ENCODE results near the gene FAM174C. TPM values are rescaled to one million over a fixed set of nuclear protein-coding genes. Genes with fewer than 3 reads are reported as not detected.
A peak's percentile ranks its signal among the peaks of the same experiment; 100 is the strongest.

FAM174C gene
- polyA plus RNA-seq, 1 of the 3 experiments (the other 2 are of a cell fraction): 78.0 TPM

GRCh38 chr19:1294688-1295087, 19.4 kb downstream of the FAM174C start:
- DNase-seq: no peak
- ChIA-PET POLR2A (no interaction called here), CTCF (no interaction called here)
- Histone ChIP-seq H2AFZ (ENCODE audit: low read depth) (no peak overlapping the region), H3K4me1 (ENCODE audit: control insufficient read depth in 1 of 2, insufficient read depth in 2 of 2, low read depth in 1 of 2, low read length in 1 of 2) (no peaks in the 10 kb centered on the region), H3K27me3 (ENCODE audit: insufficient read depth) (no peaks in the 10 kb centered on the region), H3K9me3 (no peaks in the 10 kb centered on the region), H3K9me2 (no peaks in the 10 kb centered on the region), H3K4me2 (no peak overlapping the region), H3K9ac (no peak overlapping the region), H3F3A (replicated peaks; ENCODE audit: insufficient read depth) (no peaks in the 10 kb centered on the region), H4K20me1 (ENCODE audit: insufficient read depth) (no peaks in the 10 kb centered on the region), H3K79me2 (ENCODE audit: insufficient read depth) (no peaks in the 10 kb centered on the region), H3K27ac (ENCODE audit: low read depth in 2 of 2, low read length in 1 of 2) (no peak overlapping the region), H3K36me3 (replicated peaks in 1 of 2; ENCODE audit: control insufficient read depth in 1 of 2, insufficient read depth in 2 of 2, low read length in 1 of 2) (no peaks in the 10 kb centered on the region), H3K4me3 (ENCODE audit: low read depth in 2 of 2, low read length in 1 of 2) (no peak overlapping the region)
- TF ChIP-seq ELF1 (IDR thresholded peaks at IDR 0.05) (no peak), MEF2A (IDR thresholded peaks at IDR 0.05; ENCODE audit: borderline replicate concordance, low read depth) (no peak), SMC3 (IDR thresholded peaks at IDR 0.05; ENCODE audit: low read depth, low read length) (no peak), FOXJ3 (CRISPR knock-in tag; IDR thresholded peaks at IDR 0.05) (no peak), TEAD4 (IDR thresholded peaks at IDR 0.05; ENCODE audit: borderline replicate concordance, insufficient read depth) (no peak), GATA2 (CRISPR knock-in tag; IDR thresholded peaks at IDR 0.05) (no peak)
- 74% methylated on average over 9 of the region's 14 CpGs for WGBS (ENCODE audit: low lambda C conversion rate)

- Histone ChIP-seq H3K27me3 (ENCODE audit: insufficient read depth) (no peaks in the 10 kb centered on the region), H3F3A (replicated peaks; ENCODE audit: insufficient read depth) (no peaks in the 10 kb centered on the region), H3K4me1 (ENCODE audit: control insufficient read depth in 1 of 2, insufficient read depth in 2 of 2, low read depth in 1 of 2, low read length in 1 of 2) (no peaks in the 10 kb centered on the region), H3K27ac (ENCODE audit: low read depth in 2 of 2, low read length in 1 of 2) (no peak overlapping the region), H2AFZ (ENCODE audit: low read depth) (no peak overlapping the region), H3K4me2 (no peak overlapping the region), H3K4me3 (ENCODE audit: low read depth in 2 of 2, low read length in 1 of 2) (no peak overlapping the region), H3K36me3 (replicated peaks in 1 of 2; ENCODE audit: control insufficient read depth in 1 of 2, insufficient read depth in 2 of 2, low read length in 1 of 2) (no peaks in the 10 kb centered on the region), H3K9me3 (no peaks in the 10 kb centered on the region), H4K20me1 (ENCODE audit: insufficient read depth) (no peaks in the 10 kb centered on the region), H3K79me2 (ENCODE audit: insufficient read depth) (no peaks in the 10 kb centered on the region), H3K9me2 (no peaks in the 10 kb centered on the region), H3K9ac (no peak overlapping the region)
- TF ChIP-seq RFX5 (IDR thresholded peaks at IDR 0.05; ENCODE audit: low read length) (no peak), RXRA (IDR thresholded peaks at IDR 0.05; ENCODE audit: borderline replicate concordance, low read depth) (no peak), POLR2AphosphoS5 (IDR thresholded peaks at IDR 0.05; ENCODE audit: low read depth, low read length) (no peak), CHD2 (IDR thresholded peaks at IDR 0.05; ENCODE audit: low read length, partially characterized antibody) (no peak), GATA2 (CRISPR knock-in tag; IDR thresholded peaks at IDR 0.05) (no peak), TCF12 (IDR thresholded peaks at IDR 0.05) (no peak), SIN3A (IDR thresholded peaks at IDR 0.05; ENCODE audit: borderline replicate concordance, low read depth, low read length) (no peak), GABPA (IDR thresholded peaks at IDR 0.05; ENCODE audit: low read depth) (no peak), RCOR1 (IDR thresholded peaks at IDR 0.05; ENCODE audit: low read length) (no peak), TEAD4 (IDR thresholded peaks at IDR 0.05; ENCODE audit: borderline replicate concordance, insufficient read depth) (no peak), FOXJ3 (CRISPR knock-in tag; IDR thresholded peaks at IDR 0.05) (no peak), REST (IDR thresholded peaks at IDR 0.05; ENCODE audit: low read depth, low read length) (no peak), JUND (IDR thresholded peaks at IDR 0.05) (no peak), YY1 (IDR thresholded peaks at IDR 0.05; ENCODE audit: low read depth) (no peak)
- TF ChIP-seq, protein P1, sequence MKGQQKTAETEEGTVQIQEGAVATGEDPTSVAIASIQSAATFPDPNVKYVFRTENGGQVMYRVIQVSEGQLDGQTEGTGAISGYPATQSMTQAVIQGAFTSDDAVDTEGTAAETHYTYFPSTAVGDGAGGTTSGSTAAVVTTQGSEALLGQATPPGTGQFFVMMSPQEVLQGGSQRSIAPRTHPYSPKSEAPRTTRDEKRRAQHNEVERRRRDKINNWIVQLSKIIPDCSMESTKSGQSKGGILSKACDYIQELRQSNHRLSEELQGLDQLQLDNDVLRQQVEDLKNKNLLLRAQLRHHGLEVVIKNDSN (IDR thresholded peaks at IDR 0.05; ENCODE audit: borderline replicate concordance, low read depth): no peak
- ChIA-PET POLR2A (no interaction called here), CTCF (no interaction called here)
- DNase-seq: peak; percentile 97
- 84% methylated on average over 75 of the region's 82 CpGs for WGBS (ENCODE audit: low lambda C conversion rate)
These were observed 20.1 kb downstream of the FAM174C start for GRCh38 chr19:1295169-1296012.

Data from SK-N-SH (cell line).